Esophagus squamous epithelium (tissue), 4 donors: ENCODE results near the gene NTMT1.

Experiments used
- CTCF ChIP-seq, 6 experiments: fragments of 450-650 bp in 4 of 6; fragments of 200-600 bp in 2 of 6; sonication (generic) in 2 of 6; IDR thresholded peaks; one replicate each; pipeline ENCODE4 v1.5.1; 2016 to 2019; ENCODE audit warnings: antibody characterized with exemption in 6 of 6, mild to moderate bottlenecking in 4 of 6, moderate library complexity in 4 of 6
- POLR2A ChIP-seq, 4 donors: fragments of 450-650 bp; IDR thresholded peaks; one replicate each; pipeline ENCODE4 v1.6.1; 2017; ENCODE audit warnings: antibody characterized with exemption in 4 of 4, mild to moderate bottlenecking in 4 of 4, moderate library complexity in 3 of 4

- TF ChIP-seq CTCF (IDR thresholded peaks at IDR 0.05) (no peak), POLR2A (IDR thresholded peaks at IDR 0.05) (no peak)
Measured at GRCh38 chr9:129633207-129633606, 7.2 kb downstream of the NTMT1 start.
